GM18508 (cell line): ENCODE data around the gene ZNF436.

Source experiments
- ATAC-seq: cut with Tn5 transposase; IDR thresholded peaks from one replicate; pipeline ENCODE4 v1.9.1; 2021; ENCODE audit warnings: moderate number of reproducible peaks; ENCODE audit not compliant: insufficient read depth, unreplicated experiment

The ZNF436 gene

DNA sequence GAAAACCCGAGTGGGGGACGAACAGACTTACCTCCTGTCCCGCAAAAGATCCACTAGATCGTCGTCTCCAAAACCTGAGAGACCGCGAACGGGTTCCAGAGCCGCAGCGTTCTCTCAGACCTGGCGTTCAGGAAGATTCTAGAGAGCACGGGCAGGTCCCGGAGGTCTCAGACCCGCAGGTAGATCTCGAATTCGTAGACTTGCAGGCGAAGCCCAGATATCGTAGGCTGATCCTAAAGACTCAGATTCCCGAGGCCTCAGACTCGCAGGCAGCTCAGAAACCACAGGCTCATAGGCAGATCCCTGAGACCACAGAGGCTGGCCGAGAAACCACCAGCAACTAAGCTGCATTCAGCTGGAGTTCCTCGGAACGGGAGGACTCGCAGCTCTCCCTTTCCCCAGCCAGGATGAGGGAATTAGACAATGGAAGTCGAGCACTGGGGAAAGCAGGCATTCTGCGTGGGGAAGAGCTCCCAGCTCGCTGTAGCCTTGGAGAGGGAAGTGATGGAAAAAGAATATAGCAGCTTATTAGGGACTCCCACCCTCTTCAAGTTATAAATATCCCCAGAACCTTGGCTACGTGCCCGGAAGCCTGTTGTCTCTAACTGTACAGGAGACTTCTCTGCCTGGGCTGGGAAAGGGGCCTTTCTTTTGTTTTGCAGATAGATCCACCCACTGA lies at the start of gene ZNF436:
Gene ZNF436, minus strand, starts transcription at position 502 of the 679 bp plus-strand sequence. CDS start 1,831 bp downstream, outside the sequence.
- no peak for ATAC-seq

GRCh38 chr1:23419180-23419579 lies 49.5 kb upstream of the ZNF436 start:
- ATAC-seq, result no peak

- no peak for ATAC-seq
Observed at GRCh38 chr1:23417570-23417969, 47.9 kb upstream of the ZNF436 start.

GRCh38 chr1:23416964-23417363 lies 47.3 kb upstream of the ZNF436 start:
- ATAC-seq, result no peak

DNA sequence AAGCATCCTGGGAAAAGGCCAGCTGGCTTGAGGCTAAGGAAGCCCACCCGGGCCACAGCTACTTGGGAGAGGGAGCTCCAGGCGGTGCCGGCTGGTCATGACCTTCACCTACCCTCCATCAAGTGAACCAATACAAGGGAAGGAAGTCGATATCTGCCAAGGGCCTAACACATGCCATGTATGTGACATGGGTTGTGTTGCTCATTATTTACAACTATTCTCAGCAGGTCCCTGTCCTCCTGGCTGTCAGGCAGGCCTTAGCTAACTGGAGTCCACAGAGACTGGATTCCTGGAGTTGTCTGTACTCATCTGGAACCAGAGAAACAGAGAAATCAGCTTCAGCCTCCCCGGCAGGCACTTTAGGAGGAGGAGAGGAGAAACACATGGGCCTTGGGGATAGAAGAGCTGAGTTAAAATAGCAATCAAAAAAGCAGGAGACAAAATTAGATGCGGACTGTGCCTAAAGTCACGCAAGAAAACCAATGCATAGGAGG lies 39.2 kb upstream of the ZNF436 start:
- no peak for ATAC-seq

DNA sequence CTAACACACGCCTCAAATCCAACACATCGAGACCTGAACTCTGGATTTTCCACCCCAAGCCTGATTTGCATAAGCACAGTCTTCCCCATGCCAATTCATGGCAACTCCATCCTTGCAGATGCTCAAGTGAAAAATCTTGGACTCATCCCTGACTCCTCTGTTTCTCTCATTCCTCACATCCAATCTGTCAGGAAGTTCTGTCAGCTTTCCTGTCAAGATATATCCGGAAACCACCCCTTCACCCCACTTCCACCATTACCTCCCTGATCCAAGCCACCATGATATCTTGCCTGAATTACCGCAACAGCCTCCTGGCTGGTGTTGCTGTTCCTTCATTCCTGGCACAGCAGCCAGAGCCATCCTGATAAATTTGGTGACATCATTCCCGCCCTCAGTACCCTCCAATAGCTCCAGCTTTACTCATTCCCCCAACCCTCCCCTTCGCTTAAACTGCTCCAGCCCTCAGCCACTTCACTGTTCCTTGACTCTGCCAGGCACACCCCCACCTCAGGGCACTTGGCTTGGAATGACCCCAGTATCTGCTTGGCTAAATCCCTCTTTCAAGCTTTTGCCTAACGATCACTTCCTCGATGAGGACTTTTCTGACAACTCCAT lies 37.5 kb upstream of the ZNF436 start:
- ATAC-seq, result no peak

GRCh38 chr1:23405946-23406345 lies 36.3 kb upstream of the ZNF436 start:
- no peak for ATAC-seq

DNA sequence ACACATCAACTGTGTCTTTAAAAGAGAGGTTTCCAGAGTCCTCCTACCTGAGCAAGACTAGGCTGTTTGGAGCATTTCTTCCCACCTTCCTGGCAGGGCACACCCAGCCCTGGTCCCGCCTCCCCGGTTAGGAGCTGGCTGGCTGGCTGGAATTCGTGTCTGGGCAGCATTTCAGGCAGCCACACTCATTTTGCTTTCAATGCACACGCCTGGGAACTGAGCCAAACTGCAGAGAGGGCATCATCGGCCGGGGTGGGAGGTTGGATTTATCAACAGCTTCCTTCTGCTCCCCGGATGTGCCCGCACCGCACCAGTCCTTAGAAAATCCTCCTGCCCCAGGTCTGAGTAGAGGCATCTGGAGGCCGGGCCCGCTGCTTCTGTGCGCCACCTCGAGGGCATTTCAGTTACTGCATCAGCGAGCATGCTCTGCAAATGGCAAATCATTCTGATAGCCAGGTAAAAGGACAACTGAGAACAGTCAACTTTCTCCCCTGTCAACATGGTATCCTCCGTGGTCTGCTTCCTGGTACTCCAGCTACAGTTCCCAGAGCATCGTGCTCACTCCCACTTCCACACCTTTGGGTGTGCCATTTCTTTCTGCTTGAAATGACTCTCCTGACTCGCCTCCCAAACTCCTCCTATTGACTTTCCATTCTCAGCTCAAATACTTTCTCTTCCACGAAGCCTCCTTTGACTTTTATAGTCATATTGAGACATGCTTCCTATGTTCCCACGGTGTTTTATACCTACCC lies 34.3 kb upstream of the ZNF436 start:
- ATAC-seq, result no peak

- ATAC-seq, result no peak
Observed at GRCh38 chr1:23403355-23403734, 33.7 kb upstream of the ZNF436 start.

DNA sequence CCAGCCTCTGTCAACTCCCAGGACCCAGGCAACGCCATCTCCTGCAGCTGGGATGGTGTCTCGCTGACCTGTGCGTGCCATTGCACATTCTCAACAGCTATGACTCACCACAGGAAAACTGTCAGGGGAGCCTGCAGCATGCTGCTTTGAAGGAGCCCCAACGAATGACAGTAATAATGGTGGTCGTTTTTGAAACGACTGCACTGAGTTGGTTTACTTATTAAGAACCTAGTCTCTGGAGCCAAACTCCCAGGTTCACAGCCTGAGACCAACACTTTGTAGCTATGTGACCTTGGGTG lies 33.4 kb upstream of the ZNF436 start:
- no peak for ATAC-seq

DNA sequence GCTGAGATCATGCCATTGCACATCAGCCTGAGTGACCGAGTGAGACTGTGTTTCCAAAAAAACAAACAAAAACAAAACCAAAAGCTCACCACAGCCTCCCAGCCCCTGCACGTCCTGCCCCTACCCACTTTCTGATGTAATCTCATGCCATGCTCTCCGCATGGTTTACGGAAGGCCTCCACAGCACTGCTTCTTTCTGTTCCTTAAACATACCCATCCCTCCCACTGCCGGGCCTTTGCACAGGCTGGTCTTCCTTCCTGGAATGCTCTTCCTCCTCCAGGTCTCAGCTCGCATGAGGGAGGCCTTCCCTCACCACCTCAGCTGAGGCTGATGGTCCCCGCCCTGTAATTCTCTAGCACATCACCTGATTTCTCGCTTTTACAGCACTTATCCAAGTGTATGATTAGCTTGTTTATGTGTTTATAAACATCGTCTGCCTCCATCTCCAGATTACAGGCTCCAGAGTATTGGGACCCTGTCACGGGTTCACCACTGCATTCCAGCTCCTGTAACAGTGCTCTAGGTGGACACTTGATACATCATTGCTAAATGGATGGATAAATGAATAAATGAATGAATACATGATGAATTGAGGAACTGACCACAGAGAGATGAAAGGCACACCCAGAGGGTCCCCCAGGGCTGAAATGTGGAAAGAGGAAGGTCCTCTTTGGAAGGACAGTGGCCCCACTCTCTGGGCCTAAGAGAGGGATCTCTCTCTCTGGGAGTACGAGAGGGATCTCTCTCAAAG lies 32.8 kb upstream of the ZNF436 start:
- ATAC-seq, result no peak

DNA sequence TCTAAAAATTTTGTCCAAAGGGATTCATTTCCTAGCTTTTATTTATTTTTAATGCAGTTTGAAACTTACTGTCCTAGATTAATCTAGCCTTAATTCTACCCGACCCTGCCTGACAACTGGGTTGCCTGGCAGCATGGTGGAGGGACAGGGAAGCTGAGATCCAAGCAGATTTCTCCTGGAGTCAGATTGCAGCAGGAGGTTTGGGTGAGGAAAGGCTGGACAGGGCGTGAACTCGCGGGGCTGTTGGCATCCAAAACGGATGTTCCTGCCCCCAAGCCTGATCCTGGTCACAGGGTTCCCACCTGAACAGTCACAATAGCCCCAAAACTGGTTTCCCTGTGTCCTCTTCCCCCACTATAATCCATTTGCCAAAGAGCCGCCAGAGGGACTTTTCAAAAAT lies 31.7 kb upstream of the ZNF436 start:
- no peak for ATAC-seq

DNA sequence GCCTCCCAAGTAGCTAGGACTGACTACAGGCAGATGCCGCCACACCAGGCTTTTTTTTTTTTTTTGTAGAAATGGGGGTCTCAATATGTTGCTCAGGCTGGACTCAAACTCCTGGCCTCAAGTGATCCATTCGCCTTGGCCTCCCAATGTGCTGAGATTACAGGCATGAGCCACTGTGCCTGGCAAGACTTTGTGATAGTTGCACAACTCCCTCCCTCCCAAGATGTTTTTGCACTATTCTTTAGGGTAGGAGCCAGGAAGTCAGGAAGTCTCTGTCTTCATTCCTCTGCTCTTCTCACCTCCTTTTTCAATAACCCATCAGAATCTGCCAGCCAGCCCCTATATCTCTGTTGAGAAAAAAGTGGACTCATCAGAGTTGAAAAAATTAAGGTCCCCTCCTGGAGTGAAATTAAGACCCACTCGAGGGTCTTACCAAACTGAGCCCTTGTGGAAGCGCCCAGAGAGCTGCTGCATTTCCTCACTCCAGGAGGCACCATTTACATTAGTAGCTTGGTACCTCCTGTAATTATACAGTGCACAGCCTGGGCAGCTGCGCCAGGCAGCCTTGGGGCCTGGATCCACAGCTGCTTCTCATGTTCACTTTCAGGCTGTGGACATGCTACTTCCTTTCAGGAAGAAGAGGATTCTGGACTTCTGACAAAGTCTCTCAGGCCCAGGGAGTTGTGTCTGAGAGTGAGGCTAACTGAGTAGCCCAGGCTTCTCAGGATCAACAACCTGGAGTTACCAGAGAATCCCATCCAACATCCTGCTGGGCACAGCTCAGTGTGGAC lies 30.9 kb upstream of the ZNF436 start:
- ATAC-seq, result no peak

GRCh38 chr1:23399229-23399628 lies 29.6 kb upstream of the ZNF436 start:
- no peak for ATAC-seq

DNA sequence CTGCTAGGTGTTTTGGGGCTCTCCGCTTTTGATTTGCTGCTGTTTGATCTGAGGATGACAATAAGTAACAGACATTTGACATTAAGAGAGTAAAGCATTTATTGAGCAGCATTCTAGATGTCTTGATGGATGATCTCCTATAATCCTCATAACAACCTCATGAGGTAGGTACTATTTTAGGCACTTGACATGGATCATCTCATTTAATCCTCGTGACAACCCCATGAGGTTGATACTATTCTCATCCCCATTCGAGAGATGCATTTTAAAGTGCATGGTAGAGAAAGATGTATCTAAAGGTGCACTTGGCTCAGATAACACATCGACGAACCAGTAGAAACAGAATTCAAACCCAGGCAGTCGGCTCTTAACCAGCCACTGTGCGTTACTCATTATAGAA lies 28.3 kb upstream of the ZNF436 start:
- ATAC-seq, result no peak

GRCh38 chr1:23396380-23396779 lies 26.7 kb upstream of the ZNF436 start:
- no peak for ATAC-seq

DNA sequence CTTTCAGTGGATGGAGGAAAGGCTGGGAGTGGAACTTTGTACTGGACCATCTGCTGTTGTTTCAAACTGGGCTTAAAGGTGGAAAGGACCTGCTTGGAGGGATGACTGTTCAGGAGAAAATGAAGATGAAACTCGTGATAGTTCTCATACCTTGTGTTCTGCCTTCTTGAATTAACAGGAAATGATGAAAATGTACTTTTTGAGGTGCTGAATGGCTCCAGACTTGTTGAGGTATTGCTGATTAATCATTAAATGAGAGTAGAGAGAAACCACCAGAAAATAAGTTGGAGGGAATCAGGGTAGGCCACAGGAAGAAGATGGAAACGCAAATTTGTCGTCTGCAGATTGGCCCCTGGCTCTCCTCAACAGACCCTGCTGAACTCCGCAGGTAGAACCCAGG lies 26.2 kb upstream of the ZNF436 start:
- ATAC-seq, result no peak

GRCh38 chr1:23395154-23395724 lies 25.6 kb upstream of the ZNF436 start:
- no peak for ATAC-seq

GRCh38 chr1:23394684-23395083 lies 25.0 kb upstream of the ZNF436 start:
- no peak for ATAC-seq

GRCh38 chr1:23394181-23394580 lies 24.5 kb upstream of the ZNF436 start:
- no peak for ATAC-seq
